Endothelial cell of umbilical vein (primary cell): Measurements from ENCODE around the gene ACAD8. TPM values are rescaled to one million over a fixed set of nuclear protein-coding genes. Genes with fewer than 3 reads are reported as not detected.

Experiments
- BruUV-seq: library from RNA; stranded (reverse); fragments of 400-500 nt; replicated peaks from 2 replicates; lab custom pipeline; 2021; lab: Mats Ljungman, UMichigan
- CTCF ChIA-PET: fragments of 300-600, 350-600 bp; sonication (Branson Sonifier 250); formaldehyde crosslinking; loops from one replicate; lab custom pipeline; 2021; ENCODE audit warnings: antibody characterized with exemption, inconsistent platforms; lab: Charles Lee
- POLR2A ChIA-PET: fragments of 300-600, 350-600 bp; sonication (Branson Sonifier 250); formaldehyde crosslinking; loops from one replicate; lab custom pipeline; 2021; ENCODE audit warnings: antibody characterized with exemption, inconsistent platforms; lab: Charles Lee
- DNase-seq: peaks from one replicate; pipeline ENCODE4 v3.0.0-alpha.2; 2011; ENCODE audit warnings: low read depth, low spot score
- FAIRE-seq: peaks from 2 replicates; lab custom pipeline; 2011; peaks lifted over from hg19 to GRCh38; lab: Jason Lieb, UNC
- H2AFZ ChIP-seq: 2 replicates; pipeline ENCODE4 v1.6.0; 2012; ENCODE audit warnings: low read depth, low read length, control low read depth, inconsistent platforms
- H3K27ac ChIP-seq: 2 replicates; pipeline ENCODE4 v1.5.1; 2011; ENCODE audit warnings: low read depth, mild to moderate bottlenecking, control low read depth, low read length, moderate library complexity; ENCODE audit not compliant: insufficient read depth
- H3K27me3 ChIP-seq, 2 experiments: 2 replicates each; pipeline versions ENCODE4 v1.6.0 to v1.6.1; 2011; ENCODE audit warnings: low read length in 2 of 2, mixed read lengths in 1 of 2; ENCODE audit not compliant: control insufficient read depth in 2 of 2, insufficient read depth in 2 of 2
- H3K36me3 ChIP-seq, 2 experiments: 2 replicates in 1 of 2; 3 replicates in 1 of 2; pipeline ENCODE4 v1.5.1; 2011; ENCODE audit warnings: low read length in 2 of 2, mild to moderate bottlenecking in 1 of 2, moderate library complexity in 1 of 2; ENCODE audit not compliant: control insufficient read depth in 2 of 2, insufficient read depth in 2 of 2; ENCODE audit errors: extremely low read depth in 1 of 2
- H3K4me1 ChIP-seq: 3 replicates; pipeline ENCODE4 v1.5.1; 2011; ENCODE audit warnings: mild to moderate bottlenecking, low read length; ENCODE audit not compliant: control insufficient read depth, insufficient read depth; ENCODE audit errors: extremely low read depth
- H3K4me2 ChIP-seq: 2 replicates; pipeline ENCODE4 v1.6.1; 2011; ENCODE audit warnings: low read length, control low read depth, mixed read lengths; ENCODE audit not compliant: insufficient read depth
- H3K4me3 ChIP-seq, 3 experiments: fragments of 200-600 bp in 1 of 3; sonication (generic), shearing (Covaris generic) in 1 of 3; replicated peaks in 1 of 3; 2 replicates each; pipeline ENCODE4 v1.5.1; 2011 to 2016; ENCODE audit warnings: control low read depth in 3 of 3, low read length in 3 of 3, mild to moderate bottlenecking in 2 of 3, inconsistent platforms in 1 of 3, low read depth in 1 of 3, moderate library complexity in 1 of 3; ENCODE audit not compliant: insufficient read depth in 1 of 3
- H3K79me2 ChIP-seq: 2 replicates; pipeline ENCODE4 v1.6.0; 2012; ENCODE audit warnings: low read length, inconsistent platforms; ENCODE audit not compliant: control insufficient read depth, insufficient read depth
- H3K9ac ChIP-seq: replicated peaks from 2 replicates; pipeline ENCODE3; 2011; ENCODE audit warnings: low read length, control low read depth; ENCODE audit not compliant: insufficient read depth; ENCODE audit errors: extremely low read depth
- H3K9me1 ChIP-seq: replicated peaks from 3 replicates; pipeline ENCODE4 v1.6.0; 2011; ENCODE audit warnings: mild to moderate bottlenecking, low read length; ENCODE audit not compliant: control insufficient read depth, insufficient read depth; ENCODE audit errors: extremely low read depth
- H3K9me3 ChIP-seq: replicated peaks from 2 replicates; pipeline ENCODE4 v1.5.1; 2012; ENCODE audit warnings: low read length, inconsistent platforms; ENCODE audit not compliant: control insufficient read depth, insufficient read depth
- H4K20me1 ChIP-seq: replicated peaks from 2 replicates; pipeline ENCODE3; 2011; ENCODE audit warnings: mild to moderate bottlenecking, low read length; ENCODE audit not compliant: control insufficient read depth, insufficient read depth; ENCODE audit errors: extremely low read depth
- CTCF ChIP-seq, 2 donors: IDR thresholded peaks; 1 replicate in 1 of 2; 2 replicates in 1 of 2; pipeline ENCODE4 v1.5.1; 2011; ENCODE audit warnings: low read length in 2 of 2, mild to moderate bottlenecking in 2 of 2, moderate library complexity in 2 of 2, control low read depth in 1 of 2, inconsistent platforms in 1 of 2, low read depth in 1 of 2; ENCODE audit not compliant: insufficient read depth in 1 of 2; ENCODE audit errors: extremely low read depth in 1 of 2
- EZH2 ChIP-seq: IDR thresholded peaks from 2 replicates; pipeline ENCODE4 v1.6.1; 2012; ENCODE audit warnings: borderline replicate concordance, low read depth, mild to moderate bottlenecking, moderate library complexity, low read length, inconsistent platforms; ENCODE audit not compliant: severe bottlenecking
- FOS ChIP-seq: IDR thresholded peaks from 2 replicates; pipeline ENCODE4 v1.6.1; 2011; ENCODE audit warnings: mild to moderate bottlenecking, low read length, moderate library complexity, borderline replicate concordance; ENCODE audit not compliant: insufficient read depth
- GATA2 ChIP-seq: IDR thresholded peaks from 2 replicates; pipeline ENCODE4 v1.7.0; 2011; ENCODE audit warnings: low read depth, mild to moderate bottlenecking, moderate library complexity, mixed read lengths, low read length; ENCODE audit not compliant: insufficient read length, insufficient read depth
- JUN ChIP-seq: IDR thresholded peaks from 2 replicates; pipeline ENCODE4 v1.6.1; 2011; ENCODE audit warnings: borderline replicate concordance, low read depth; ENCODE audit not compliant: insufficient read length, insufficient read depth
- MAX ChIP-seq: IDR thresholded peaks from 2 replicates; pipeline ENCODE4 v1.6.1; 2011; ENCODE audit not compliant: insufficient read depth, insufficient read length
- MYC ChIP-seq: IDR thresholded peaks from one replicate; pipeline ENCODE4 v1.6.1; 2011; ENCODE audit warnings: mild to moderate bottlenecking, low read depth, low read length
- POLR2A ChIP-seq: IDR thresholded peaks from 2 replicates; pipeline ENCODE4 v1.6.1; 2012; ENCODE audit warnings: low read depth, mild to moderate bottlenecking, control low read depth, low read length
- POLR2AphosphoS5 ChIP-seq: IDR thresholded peaks from 2 replicates; pipeline ENCODE4 v1.6.1; 2012; ENCODE audit warnings: low read depth, mild to moderate bottlenecking, control low read depth, low read length, moderate library complexity; ENCODE audit not compliant: insufficient read depth
- dilution Hi-C: fragments of 300-500 bp; cut with MboI; formaldehyde crosslinking; loops from one replicate; pipeline ENCODE4 v1.15.0; 2019; ENCODE audit warnings: low sequenced_read_pairs; ENCODE audit not compliant: extremely low pct_ligation_motif_present
- intact Hi-C: fragments of 100-400 bp; cut with micrococcal nuclease; formaldehyde crosslinking; loops from one replicate; pipeline ENCODE4 v1.10.0; 2022
- polyA plus RNA-seq, 4 experiments: library from polyadenylated mRNA; depleted of rRNA in 3 of 4; stranded (reverse) in 3 of 4; unstranded in 1 of 4; fragments of >200 nt; gene quantifications; 2 replicates each; pipeline versions ENCODE4 v1.2.1 to v1.2.3, GENCODE V29; 2011 to 2012; ENCODE audit warnings: missing spikeins in 1 of 4
- total RNA-seq: library from RNA; stranded (reverse); gene quantifications from 2 replicates; pipeline ENCODE4 v1.2.3, GENCODE V29; 2021

Gene ACAD8
- total and polyA plus RNA-seq, 2 donors (not counting 3 experiments of a cell fraction or from before 2014, with no cell fraction given), result 22.9 to 29.0 TPM

GRCh38 chr11:134313821-134314607, 60.6 kb downstream of the ACAD8 start:
- H3K36me3 ChIP-seq, result no peaks in the 10 kb centered on the region

More at GRCh38 chr11:134313821-134314607, 60.6 kb downstream of the ACAD8 start:
- H3K27ac ChIP-seq, result no peak overlapping the region
- H3K4me1 ChIP-seq, result no peaks in the 10 kb centered on the region
- dilution Hi-C loops (no loop called here), intact Hi-C loops (no loop called here)
- no peak overlapping the region for H2AFZ ChIP-seq
- FAIRE-seq (no peak), DNase-seq (no peak)
- TF ChIP-seq MYC, result no peak
- no peak for TF ChIP-seq GATA2
- TF ChIP-seq CTCF (IDR thresholded peaks at IDR 0.05; ENCODE audit: extremely low read depth in 1 of 2, insufficient read depth in 1 of 2, low read depth in 1 of 2, low read length in 2 of 2), result no peak
- no peak for TF ChIP-seq POLR2A
- TF ChIP-seq POLR2AphosphoS5, result no peak
- TF ChIP-seq FOS, result no peak
- no peak for TF ChIP-seq JUN
- no peak for TF ChIP-seq MAX
- no peak for TF ChIP-seq EZH2
- no peaks in the 10 kb centered on the region for H4K20me1 ChIP-seq
- CTCF ChIA-PET, result no interaction called here
- H3K9me3 ChIP-seq, result no peaks in the 10 kb centered on the region
- no TSS peak for BruUV-seq
- POLR2A ChIA-PET, result no interaction called here
- no peak overlapping the region for H3K4me2 ChIP-seq
- no peak overlapping the region for H3K4me3 ChIP-seq
- H3K79me2 ChIP-seq, result no peaks in the 10 kb centered on the region
- H3K9me1 ChIP-seq, result no peaks in the 10 kb centered on the region
- no peak overlapping the region for H3K9ac ChIP-seq
- no peaks in the 10 kb centered on the region for H3K27me3 ChIP-seq

Other genes with a start within 250 kb of the ACAD8 start
- 106 and 137 TPM in 2 replicates for gene JAM3, start 184.5 kb upstream of the ACAD8 start, total RNA-seq
- gene JAM3, start 184.5 kb upstream of the ACAD8 start, polyA plus RNA-seq, result 67.1 and 78.8 TPM in 2 replicates
- gene NCAPD3, start 29.6 kb upstream of the ACAD8 start, total RNA-seq, result 42.6 and 43.8 TPM in 2 replicates
- gene NCAPD3, start 29.6 kb upstream of the ACAD8 start, polyA plus RNA-seq, result 19.7 and 22.6 TPM in 2 replicates
- 41.6 and 53.1 TPM in 2 replicates for gene VPS26B, start 28.9 kb upstream of the ACAD8 start, total RNA-seq
- 38.0 and 40.2 TPM in 2 replicates for gene VPS26B, start 28.9 kb upstream of the ACAD8 start, polyA plus RNA-seq
- 38.0 and 40.7 TPM in 2 replicates for gene THYN1, start 216 bp upstream of the ACAD8 start, total RNA-seq
- gene THYN1, start 216 bp upstream of the ACAD8 start, polyA plus RNA-seq, result 29.2 and 35.7 TPM in 2 replicates
- gene GLB1L3, start 22.8 kb downstream of the ACAD8 start, total RNA-seq, result not detected in 2 replicates
- gene GLB1L3, start 22.8 kb downstream of the ACAD8 start, polyA plus RNA-seq, result not detected in 2 replicates
- gene GLB1L2, start 78.4 kb downstream of the ACAD8 start, total RNA-seq, result 0.28 and 0.55 TPM in 2 replicates
- 0.48 and 0.59 TPM in 2 replicates for gene GLB1L2, start 78.4 kb downstream of the ACAD8 start, polyA plus RNA-seq
- not detected in 2 replicates for gene B3GAT1, start 158.7 kb downstream of the ACAD8 start, total RNA-seq
- 0.01 TPM in 1 of 2 replicates, not detected in the other for gene B3GAT1, start 158.7 kb downstream of the ACAD8 start, polyA plus RNA-seq